GM23248 (cell line): ENCODE data around the gene GJA3.

Experiments
- EZH2 ChIP-seq: fragments of 200-600 bp; sonication (generic); IDR thresholded peaks from 2 replicates; pipeline ENCODE4 v1.6.1; 2018; ENCODE audit warnings: antibody characterized with exemption, mild to moderate bottlenecking; ENCODE audit not compliant: insufficient read depth, poor library complexity, severe bottlenecking
- EZH2phosphoT487 ChIP-seq: fragments of 200-600 bp; sonication (generic); IDR thresholded peaks from 2 replicates; pipeline ENCODE4 v1.6.1; 2018; ENCODE audit warnings: antibody characterized with exemption, moderate library complexity, mild to moderate bottlenecking, low read depth; ENCODE audit not compliant: insufficient read depth

DNA sequence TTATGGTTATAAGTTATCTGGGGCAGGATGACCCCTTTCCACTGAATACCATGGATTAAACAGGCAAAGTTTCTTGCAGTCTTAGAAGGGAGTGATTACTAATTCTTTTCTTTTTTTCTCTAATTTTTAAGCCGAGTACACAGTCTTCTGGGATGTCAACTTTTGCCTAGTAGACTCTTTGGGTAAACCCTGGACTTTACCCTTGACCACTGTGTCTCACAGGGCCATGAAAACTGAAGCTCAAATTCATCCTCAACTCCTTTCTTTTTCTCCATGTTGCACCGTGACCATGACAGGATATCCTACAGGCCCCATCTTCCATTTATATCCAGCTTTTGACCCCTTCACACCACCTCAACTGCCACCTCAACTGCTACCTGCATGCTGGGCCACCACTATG, 51.8 kb downstream of the GJA3 start:
- TF ChIP-seq EZH2phosphoT487 (no peak), EZH2 (no peak)
